ENCODE data around the gene LRRC26. TPM values are rescaled to one million over a fixed set of nuclear protein-coding genes. Genes with fewer than 3 reads are reported as not detected.

The LRRC26 gene
- total and polyA plus RNA-seq, 2 of the 13 experiments (the other 11 are each of a cell fraction or from before 2014, with no cell fraction given), result not detected

DNA sequence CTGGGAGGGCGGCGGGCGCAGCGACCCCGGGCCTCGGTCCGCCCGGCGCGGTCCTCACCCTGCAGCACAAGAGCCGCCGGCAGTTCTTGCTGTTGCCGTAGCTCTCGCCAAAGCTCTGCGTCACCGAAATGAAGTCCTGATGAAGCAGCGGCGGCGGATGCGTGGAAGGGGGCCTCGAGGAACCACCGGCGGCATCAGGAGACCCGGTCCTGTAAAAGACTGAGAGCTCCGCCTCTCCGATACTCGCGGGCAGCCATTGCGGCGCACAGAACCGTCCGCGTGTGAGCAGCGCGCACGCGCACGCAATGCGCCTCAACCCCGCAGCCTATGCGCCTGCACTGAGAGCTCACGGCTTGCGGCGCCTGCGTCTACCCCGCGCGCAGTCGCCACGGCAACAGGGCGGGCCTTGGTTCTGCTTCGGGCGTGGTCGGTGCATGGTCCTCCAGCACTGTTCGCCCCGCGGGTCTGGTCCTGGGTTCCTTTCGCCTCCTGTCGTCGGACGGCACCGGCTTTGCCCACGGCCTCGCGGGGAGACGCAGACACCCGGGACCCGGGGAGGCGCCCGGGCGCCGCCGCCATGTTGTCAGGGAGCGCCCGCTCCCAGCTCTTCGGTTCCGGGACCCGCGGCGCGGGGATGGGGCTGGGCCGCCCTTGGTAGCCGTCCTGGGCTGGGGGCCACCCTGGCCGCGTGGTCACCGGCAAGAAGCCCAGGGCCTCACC lies 40.2 kb downstream of the LRRC26 start (continued):
- TF ChIP-seq AHR (CRISPR knock-in tag; IDR thresholded peaks at IDR 0.05), result no peak
- TF ChIP-seq, protein P1, sequence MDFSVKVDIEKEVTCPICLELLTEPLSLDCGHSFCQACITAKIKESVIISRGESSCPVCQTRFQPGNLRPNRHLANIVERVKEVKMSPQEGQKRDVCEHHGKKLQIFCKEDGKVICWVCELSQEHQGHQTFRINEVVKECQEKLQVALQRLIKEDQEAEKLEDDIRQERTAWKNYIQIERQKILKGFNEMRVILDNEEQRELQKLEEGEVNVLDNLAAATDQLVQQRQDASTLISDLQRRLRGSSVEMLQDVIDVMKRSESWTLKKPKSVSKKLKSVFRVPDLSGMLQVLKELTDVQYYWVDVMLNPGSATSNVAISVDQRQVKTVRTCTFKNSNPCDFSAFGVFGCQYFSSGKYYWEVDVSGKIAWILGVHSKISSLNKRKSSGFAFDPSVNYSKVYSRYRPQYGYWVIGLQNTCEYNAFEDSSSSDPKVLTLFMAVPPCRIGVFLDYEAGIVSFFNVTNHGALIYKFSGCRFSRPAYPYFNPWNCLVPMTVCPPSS (IDR thresholded peaks at IDR 0.05), result no peak
- TF ChIP-seq, protein P2, sequence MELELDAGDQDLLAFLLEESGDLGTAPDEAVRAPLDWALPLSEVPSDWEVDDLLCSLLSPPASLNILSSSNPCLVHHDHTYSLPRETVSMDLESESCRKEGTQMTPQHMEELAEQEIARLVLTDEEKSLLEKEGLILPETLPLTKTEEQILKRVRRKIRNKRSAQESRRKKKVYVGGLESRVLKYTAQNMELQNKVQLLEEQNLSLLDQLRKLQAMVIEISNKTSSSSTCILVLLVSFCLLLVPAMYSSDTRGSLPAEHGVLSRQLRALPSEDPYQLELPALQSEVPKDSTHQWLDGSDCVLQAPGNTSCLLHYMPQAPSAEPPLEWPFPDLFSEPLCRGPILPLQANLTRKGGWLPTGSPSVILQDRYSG (CRISPR knock-in tag; IDR thresholded peaks at IDR 0.05), result no peak
- no peak for TF ChIP-seq MTA1 (CRISPR knock-in tag; IDR thresholded peaks at IDR 0.05; ENCODE audit: borderline replicate concordance)
- TF ChIP-seq ZNF3 (CRISPR knock-in tag; IDR thresholded peaks at IDR 0.05), result 0 out of 2 replicates have a peak, but pooled peaks have one; percentile 45
- TF ChIP-seq HIVEP1 (CRISPR knock-in tag; IDR thresholded peaks at IDR 0.05), result no peak; the same call in 1 of the 2 replicates
- TF ChIP-seq ZNF264 (CRISPR knock-in tag; IDR thresholded peaks at IDR 0.05), result 0 out of 2 replicates have a peak, but pooled peaks have one; percentile 29
- TF ChIP-seq ZBTB38 (CRISPR knock-in tag; IDR thresholded peaks at IDR 0.05), result no peak
- no peak for TF ChIP-seq ELF4 (CRISPR knock-in tag; IDR thresholded peaks at IDR 0.05; ENCODE audit: borderline replicate concordance)
- TF ChIP-seq NONO (IDR thresholded peaks at IDR 0.05), result no peak
- peak; percentile 54 for TF ChIP-seq NONO (CRISPR knock-in tag; conservative IDR thresholded peaks at IDR 0.05)
- TF ChIP-seq ZNF670 (CRISPR knock-in tag; IDR thresholded peaks at IDR 0.05; ENCODE audit: borderline replicate concordance), result no peak
- TF ChIP-seq, protein P3, sequence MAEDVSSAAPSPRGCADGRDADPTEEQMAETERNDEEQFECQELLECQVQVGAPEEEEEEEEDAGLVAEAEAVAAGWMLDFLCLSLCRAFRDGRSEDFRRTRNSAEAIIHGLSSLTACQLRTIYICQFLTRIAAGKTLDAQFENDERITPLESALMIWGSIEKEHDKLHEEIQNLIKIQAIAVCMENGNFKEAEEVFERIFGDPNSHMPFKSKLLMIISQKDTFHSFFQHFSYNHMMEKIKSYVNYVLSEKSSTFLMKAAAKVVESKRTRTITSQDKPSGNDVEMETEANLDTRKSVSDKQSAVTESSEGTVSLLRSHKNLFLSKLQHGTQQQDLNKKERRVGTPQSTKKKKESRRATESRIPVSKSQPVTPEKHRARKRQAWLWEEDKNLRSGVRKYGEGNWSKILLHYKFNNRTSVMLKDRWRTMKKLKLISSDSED (CRISPR knock-in tag; IDR thresholded peaks at IDR 0.05), result no peak
- TF ChIP-seq MZF1 (CRISPR knock-in tag; IDR thresholded peaks at IDR 0.05; ENCODE audit: borderline replicate concordance), result no peak
- peak; percentile 100 for TF ChIP-seq ZNF564 (CRISPR knock-in tag; IDR thresholded peaks at IDR 0.05)
- no peak for TF ChIP-seq ONECUT2 (CRISPR knock-in tag; IDR thresholded peaks at IDR 0.05)
- TF ChIP-seq REXO4 (CRISPR knock-in tag; IDR thresholded peaks at IDR 0.05; ENCODE audit: borderline replicate concordance), result no peak
- no peak for TF ChIP-seq ZNF615 (CRISPR knock-in tag; IDR thresholded peaks at IDR 0.05; ENCODE audit: borderline replicate concordance)
- 0 out of 2 replicates have a peak, but pooled peaks have one; percentile 34 for TF ChIP-seq KLF9 (CRISPR knock-in tag; IDR thresholded peaks at IDR 0.05; ENCODE audit: low read depth)
- TF ChIP-seq KDM6A (CRISPR knock-in tag; IDR thresholded peaks at IDR 0.05; ENCODE audit: low read depth), result no peak
- TF ChIP-seq ZNF337 (CRISPR knock-in tag; IDR thresholded peaks at IDR 0.05; ENCODE audit: borderline replicate concordance, low read depth), result 0 out of 2 replicates have a peak, but pooled peaks have one; percentile 28
- TF ChIP-seq, protein P4, sequence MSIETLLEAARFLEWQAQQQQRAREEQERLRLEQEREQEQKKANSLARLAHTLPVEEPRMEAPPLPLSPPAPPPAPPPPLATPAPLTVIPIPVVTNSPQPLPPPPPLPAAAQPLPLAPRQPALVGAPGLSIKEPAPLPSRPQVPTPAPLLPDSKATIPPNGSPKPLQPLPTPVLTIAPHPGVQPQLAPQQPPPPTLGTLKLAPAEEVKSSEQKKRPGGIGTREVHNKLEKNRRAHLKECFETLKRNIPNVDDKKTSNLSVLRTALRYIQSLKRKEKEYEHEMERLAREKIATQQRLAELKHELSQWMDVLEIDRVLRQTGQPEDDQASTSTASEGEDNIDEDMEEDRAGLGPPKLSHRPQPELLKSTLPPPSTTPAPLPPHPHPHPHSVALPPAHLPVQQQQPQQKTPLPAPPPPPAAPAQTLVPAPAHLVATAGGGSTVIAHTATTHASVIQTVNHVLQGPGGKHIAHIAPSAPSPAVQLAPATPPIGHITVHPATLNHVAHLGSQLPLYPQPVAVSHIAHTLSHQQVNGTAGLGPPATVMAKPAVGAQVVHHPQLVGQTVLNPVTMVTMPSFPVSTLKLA (IDR thresholded peaks at IDR 0.05), result peak; percentile 63; the same call in 1 of the 2 replicates
- TF ChIP-seq, protein P5, sequence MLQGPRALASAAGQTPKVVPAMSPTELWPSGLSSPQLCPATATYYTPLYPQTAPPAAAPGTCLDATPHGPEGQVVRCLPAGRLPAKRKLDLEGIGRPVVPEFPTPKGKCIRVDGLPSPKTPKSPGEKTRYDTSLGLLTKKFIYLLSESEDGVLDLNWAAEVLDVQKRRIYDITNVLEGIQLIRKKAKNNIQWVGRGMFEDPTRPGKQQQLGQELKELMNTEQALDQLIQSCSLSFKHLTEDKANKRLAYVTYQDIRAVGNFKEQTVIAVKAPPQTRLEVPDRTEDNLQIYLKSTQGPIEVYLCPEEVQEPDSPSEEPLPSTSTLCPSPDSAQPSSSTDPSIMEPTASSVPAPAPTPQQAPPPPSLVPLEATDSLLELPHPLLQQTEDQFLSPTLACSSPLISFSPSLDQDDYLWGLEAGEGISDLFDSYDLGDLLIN (CRISPR knock-in tag; IDR thresholded peaks at IDR 0.05; ENCODE audit: borderline replicate concordance), result no peak; the same call in 1 of the 2 replicates

All from HepG2 (cell line).